Stimulated activated CD8-positive, alpha-beta memory T cell treated with anti-CD3 and anti-CD28 coated beads, Interleukin-7, amount 100 ng/mL, for 48 hours (primary cell): ENCODE results near the gene GHRHR.

Experiments
- DNase-seq, 2 donors: peaks; one replicate each; pipeline ENCODE4 v3.0.0-alpha.2; 2020; ENCODE audit warnings: low read depth in 1 of 2; ENCODE audit errors: extremely low read depth in 1 of 2

The GHRHR gene

GRCh38 chr7:30963842-30964241 lies at the start of gene GHRHR:
GHRHR (plus strand) TSS chr7:30963953; CDS start chr7:30964069, 116 bp downstream.
- DNase-seq = no peak

DNA sequence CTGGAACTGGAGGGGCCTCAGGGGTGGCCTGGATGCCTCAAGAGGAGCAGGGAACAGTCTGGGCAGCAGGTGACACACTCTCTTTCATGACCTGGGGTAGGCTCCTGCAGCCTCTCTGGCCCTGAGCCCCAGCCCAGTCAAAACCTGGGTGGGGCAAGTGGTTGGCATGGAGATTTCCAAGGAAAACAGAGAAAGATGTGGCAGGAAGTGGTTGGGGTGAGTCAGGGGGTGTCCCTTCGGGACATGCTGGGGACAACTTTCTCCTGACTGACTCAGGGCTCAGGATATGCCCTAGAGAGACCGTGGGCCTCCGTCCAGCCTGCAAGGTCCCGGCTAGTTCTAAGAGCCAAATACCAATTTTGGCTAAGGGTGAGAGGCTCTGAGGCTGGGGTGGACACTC lies 49.2 kb upstream of the GHRHR start:
- no peak for DNase-seq

- no peak for DNase-seq
Measured at GRCh38 chr7:30915005-30915601, 48.6 kb upstream of the GHRHR start.

DNA sequence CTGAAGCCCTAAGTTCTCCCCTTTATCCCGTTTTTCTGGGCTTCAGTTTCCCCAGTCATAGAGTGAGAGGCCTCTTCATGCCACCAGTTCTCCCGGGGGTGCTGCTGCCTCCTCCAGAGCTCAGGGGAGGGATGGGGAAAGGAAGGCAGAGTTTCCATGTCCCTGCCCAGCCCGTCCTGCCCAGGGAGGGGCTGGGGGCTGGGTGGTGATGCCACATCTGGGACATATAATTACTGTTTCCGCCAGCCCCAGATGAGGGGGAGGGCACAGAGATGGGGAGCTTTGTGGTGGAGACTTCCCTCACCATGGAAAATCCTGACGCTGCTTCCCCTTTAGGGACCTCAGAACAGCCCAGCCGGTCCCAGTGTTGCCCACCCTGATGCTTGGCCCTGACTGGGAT lies 48.0 kb upstream of the GHRHR start:
- DNase-seq = no peak

GRCh38 chr7:30916255-30916654 lies 47.5 kb upstream of the GHRHR start:
- no peak for DNase-seq

DNA sequence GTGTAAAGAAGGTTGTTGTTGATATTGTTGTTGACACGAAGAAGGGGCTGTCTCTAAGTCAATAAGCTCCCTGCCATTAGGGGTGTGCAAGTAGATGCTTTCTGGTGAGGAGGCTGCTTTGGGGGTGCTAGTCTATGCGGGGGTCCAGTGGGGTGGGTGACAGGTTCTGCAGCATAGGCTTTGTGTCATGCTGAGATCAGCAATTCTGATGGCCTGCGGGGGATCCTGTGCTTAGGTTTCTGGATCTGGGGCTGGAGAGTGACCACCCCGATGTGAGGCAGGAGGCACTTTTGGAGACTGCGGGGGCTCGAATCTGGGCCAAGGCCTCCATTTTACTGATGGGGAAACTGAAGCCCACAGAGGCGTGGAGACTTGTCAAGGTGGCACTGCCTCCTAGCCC lies 47.0 kb upstream of the GHRHR start:
- no peak for DNase-seq

- no peak for DNase-seq
Measured at GRCh38 chr7:30917216-30917893, 46.4 kb upstream of the GHRHR start.

- no peak for DNase-seq
Measured at GRCh38 chr7:30918676-30919075, 45.1 kb upstream of the GHRHR start.

GRCh38 chr7:30920021-30920583 lies 43.7 kb upstream of the GHRHR start:
- DNase-seq = no peak

DNA sequence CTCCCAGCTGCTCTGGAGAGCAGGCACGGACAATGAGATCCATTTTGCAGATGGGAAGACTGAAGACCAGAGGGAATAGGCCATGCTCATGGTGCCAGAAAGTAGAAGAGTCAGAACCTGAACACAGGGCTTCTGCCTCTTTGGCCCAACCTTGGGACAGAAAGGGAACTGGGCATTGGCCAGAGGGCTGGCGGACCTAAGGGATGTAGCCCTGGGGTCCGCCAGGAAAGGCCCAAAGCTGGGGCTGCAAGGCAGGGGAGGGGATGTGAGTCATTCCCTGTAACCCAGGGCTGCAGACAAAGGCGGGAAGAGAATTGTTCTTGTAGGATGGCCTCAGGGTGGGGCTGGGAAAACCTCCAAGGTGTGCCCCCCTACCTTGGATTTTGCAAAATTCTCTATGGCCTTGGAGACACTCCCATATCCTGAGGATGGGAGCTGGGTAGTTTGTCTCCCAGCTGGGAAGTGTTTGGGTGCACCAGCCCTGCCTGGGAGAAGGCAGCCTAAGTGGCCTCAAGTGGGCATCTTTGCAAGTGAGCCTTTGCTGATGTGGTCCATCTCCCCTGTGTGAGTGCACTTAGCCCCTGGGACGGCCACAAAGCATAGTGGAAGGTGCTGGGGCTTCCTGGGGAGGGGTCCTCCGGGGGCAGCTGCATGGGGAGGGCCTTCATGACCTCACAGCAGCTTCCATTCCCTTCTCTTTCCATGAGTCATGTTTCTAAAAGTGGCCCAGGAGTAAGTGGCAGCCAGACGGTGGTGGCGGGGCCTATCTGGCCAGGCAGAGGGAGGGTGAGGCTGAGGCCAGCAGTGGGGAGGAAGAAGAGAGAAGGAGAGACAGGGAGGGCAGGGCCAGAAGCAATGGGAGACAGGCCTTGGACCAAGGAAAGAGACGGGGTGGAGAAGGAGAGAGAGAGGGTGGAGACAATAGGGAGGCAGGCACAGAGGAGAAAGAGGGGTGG lies 42.9 kb upstream of the GHRHR start:
- DNase-seq = no peak

GRCh38 chr7:30921540-30922401 lies 42.0 kb upstream of the GHRHR start:
- no peak for DNase-seq

- DNase-seq = no peak
Measured at GRCh38 chr7:30922596-30922995, 41.2 kb upstream of the GHRHR start.

- DNase-seq = no peak
Measured at GRCh38 chr7:30923009-30923773, 40.6 kb upstream of the GHRHR start.

- no peak for DNase-seq
Measured at GRCh38 chr7:30923774-30924413, 39.9 kb upstream of the GHRHR start.

- DNase-seq = no peak
Measured at GRCh38 chr7:30924624-30925023, 39.1 kb upstream of the GHRHR start.

GRCh38 chr7:30925117-30925516 lies 38.6 kb upstream of the GHRHR start:
- no peak for DNase-seq

DNA sequence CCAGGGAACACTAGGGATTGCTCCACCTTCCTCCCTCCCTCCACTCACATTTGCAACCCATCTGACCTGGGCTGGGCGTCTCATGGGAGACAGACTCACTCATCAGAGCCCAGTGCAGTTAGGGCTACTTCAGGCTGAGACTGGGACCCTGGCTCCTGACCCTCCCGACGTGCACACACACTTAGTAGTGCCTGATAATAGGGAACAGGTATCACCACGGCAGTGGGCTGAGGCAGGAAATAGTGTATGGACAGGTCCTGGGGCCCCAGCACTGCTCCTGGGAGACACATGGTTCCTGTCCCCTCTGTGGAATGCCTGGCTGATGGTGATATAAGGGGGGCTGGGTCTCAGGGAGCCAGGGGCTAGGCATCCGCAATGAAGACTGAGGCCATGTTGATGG lies 37.8 kb upstream of the GHRHR start:
- DNase-seq = no peak

GRCh38 chr7:30926313-30926712 lies 37.4 kb upstream of the GHRHR start:
- no peak for DNase-seq

- DNase-seq = no peak
Measured at GRCh38 chr7:30927040-30927439, 36.7 kb upstream of the GHRHR start.
